Esophagus mucosa (tissue), 1 donor: ENCODE data around the gene TPH1. TPM values are rescaled to one million over a fixed set of nuclear protein-coding genes. Genes with fewer than 3 reads are reported as not detected.

Source experiments
- ATAC-seq: fragments of 200-7000 bp; cut with Tn5 transposase; one replicate; pipeline ENCODE4 v1.9.1; 2020
- total RNA-seq: library from RNA; stranded (reverse); gene quantifications from one replicate; pipeline ENCODE4 v1.2.4, GENCODE V29; 2023
- donor health status: DM: yes; HTN: yes; CAD: no.

The TPH1 gene
- 0.08 TPM for total RNA-seq

GRCh38 chr11:18046116-18046777, at the start of gene TPH1:
Gene TPH1, minus strand, starts transcription at chr11:18046269. Its CDS starts 5,507 bp downstream, at chr11:18040762.
- ATAC-seq = peak; percentile 69

- no peak for ATAC-seq
Measured at GRCh38 chr11:18093959-18094358, 47.9 kb upstream of the TPH1 start.

- ATAC-seq = no peak
Measured at GRCh38 chr11:18091731-18092130, 45.7 kb upstream of the TPH1 start.

GRCh38 chr11:18088966-18089365, 42.9 kb upstream of the TPH1 start:
- no peak for ATAC-seq

- no peak for ATAC-seq
Measured at GRCh38 chr11:18088366-18088765, 42.3 kb upstream of the TPH1 start.

- ATAC-seq = no peak
Measured at GRCh38 chr11:18081551-18081950, 35.5 kb upstream of the TPH1 start.

GRCh38 chr11:18080451-18080850, 34.4 kb upstream of the TPH1 start:
- no peak for ATAC-seq

GRCh38 chr11:18078909-18079308, 32.8 kb upstream of the TPH1 start:
- no peak for ATAC-seq

- ATAC-seq = no peak
Measured at GRCh38 chr11:18075444-18075843, 29.4 kb upstream of the TPH1 start.

GRCh38 chr11:18071098-18071705, 25.1 kb upstream of the TPH1 start:
- ATAC-seq = no peak

GRCh38 chr11:18067372-18067771, 21.3 kb upstream of the TPH1 start:
- no peak for ATAC-seq

GRCh38 chr11:18066626-18067025, 20.6 kb upstream of the TPH1 start:
- ATAC-seq = no peak

- peak; percentile 75 for ATAC-seq
Measured at GRCh38 chr11:18065572-18065971, 19.5 kb upstream of the TPH1 start.

- no peak for ATAC-seq
Measured at GRCh38 chr11:18064450-18065054, 18.5 kb upstream of the TPH1 start.

GRCh38 chr11:18063862-18064434, 17.9 kb upstream of the TPH1 start:
- ATAC-seq = no peak

- ATAC-seq = no peak
Measured at GRCh38 chr11:18063125-18063524, 17.1 kb upstream of the TPH1 start.

GRCh38 chr11:18061351-18061750, 15.3 kb upstream of the TPH1 start:
- ATAC-seq = no peak

- no peak for ATAC-seq
Measured at GRCh38 chr11:18056561-18057181, 10.6 kb upstream of the TPH1 start.

- no peak for ATAC-seq
Measured at GRCh38 chr11:18054511-18055103, 8.5 kb upstream of the TPH1 start.

GRCh38 chr11:18050848-18051247, 4.8 kb upstream of the TPH1 start:
- no peak for ATAC-seq

GRCh38 chr11:18036456-18036855, 9.6 kb downstream of the TPH1 start:
- no peak for ATAC-seq

GRCh38 chr11:18027475-18027874, 18.6 kb downstream of the TPH1 start:
- no peak for ATAC-seq

- no peak for ATAC-seq
Measured at GRCh38 chr11:18022419-18022818, 23.6 kb downstream of the TPH1 start.
